Tibial nerve (tissue), 4 donors: ENCODE data around the gene CYP2A7. TPM values are rescaled to one million over a fixed set of nuclear protein-coding genes. Genes with fewer than 3 reads are reported as not detected.
"Not testable (repeated sequence)": the region's sequence is repeated elsewhere in the genome, so short reads cannot be mapped to it uniquely, and the experiment has no call there.

ENCODE experiments used
- DNase-seq, 2 donors: peaks; one replicate each; pipeline ENCODE4 v3.0.0-alpha.2; 2019; ENCODE audit warnings: low spot score in 2 of 2
- H3K27ac ChIP-seq, 4 donors: fragments of 200-600 bp; sonication (generic) in 3 of 4; one replicate each; pipeline ENCODE4 v1.5.1; 2017 to 2019; ENCODE audit warnings: mild to moderate bottlenecking in 1 of 4
- H3K27me3 ChIP-seq, 2 donors: fragments of 200-600 bp; sonication (generic) in 1 of 2; one replicate each; pipeline versions ENCODE4 v1.5.1 to v1.6.0; 2017 to 2019
- H3K36me3 ChIP-seq, 3 donors: fragments of 200-600 bp; sonication (generic); one replicate each; pipeline ENCODE4 v1.5.1; 2018 to 2019
- H3K4me1 ChIP-seq, 4 donors: fragments of 200-600 bp; sonication (generic) in 3 of 4; one replicate each; pipeline ENCODE4 v1.5.1; 2017 to 2019
- H3K4me3 ChIP-seq, 4 donors: fragments of 200-600 bp; sonication (generic) in 3 of 4; one replicate each; pipeline ENCODE4 v1.5.1; 2017 to 2019; ENCODE audit warnings: mild to moderate bottlenecking in 1 of 4, moderate library complexity in 1 of 4
- H3K9me3 ChIP-seq, 4 donors: fragments of 200-600 bp; sonication (generic) in 3 of 4; one replicate each; pipeline ENCODE4 v1.5.1; 2017 to 2019
- CTCF ChIP-seq, 5 experiments: fragments of 200-600 bp in 3 of 5; fragments of 450-650 bp in 2 of 5; sonication (generic) in 3 of 5; IDR thresholded peaks; one replicate each; pipeline ENCODE4 v1.5.1; 2016 to 2019; ENCODE audit warnings: antibody characterized with exemption in 5 of 5, mild to moderate bottlenecking in 3 of 5, moderate library complexity in 2 of 5
- EP300 ChIP-seq, 2 donors: sonication (generic); formaldehyde crosslinking; IDR thresholded peaks; one replicate each; pipeline ENCODE4 v1.6.1; 2017; ENCODE audit warnings: antibody characterized with exemption in 2 of 2, mild to moderate bottlenecking in 1 of 2
- POLR2A ChIP-seq, 2 donors: fragments of 450-650 bp; IDR thresholded peaks; one replicate each; pipeline ENCODE4 v1.6.1; 2017; ENCODE audit warnings: antibody characterized with exemption in 2 of 2, mild to moderate bottlenecking in 2 of 2, moderate library complexity in 2 of 2
- WGBS, 2 donors: methylation state at CpG; one replicate each; pipeline ENCODE4 v1.1.5; 2018; 5-methylcytosine and 5-hydroxymethylcytosine counted together
- total RNA-seq, 4 donors: library from RNA; depleted of rRNA; stranded (reverse); fragments of >200 nt; gene quantifications; one replicate each; pipeline ENCODE4 v1.1.0, GENCODE V29; 2016

Gene CYP2A7
- total RNA-seq, 4 donors from 2014 or later: not detected

- no peak for DNase-seq
- WGBS, 2 donors: 84 to 87% methylated on average over 6 of the region's 6 CpGs
- Histone ChIP-seq H3K4me3 (no peak overlapping the region), H3K36me3 (no peaks in the 10 kb centered on the region), H3K9me3 (no peaks in the 10 kb centered on the region), H3K4me1 (peaks cover 0 to 3% (median 0%) of the 10 kb centered on the region in 4 donors), H3K27ac (no peak overlapping the region), H3K27me3 (no peaks in the 10 kb centered on the region)
- TF ChIP-seq POLR2A (IDR thresholded peaks at IDR 0.05) (no peak), EP300 (IDR thresholded peaks at IDR 0.05) (no peak), CTCF (IDR thresholded peaks at IDR 0.05) (no peak)
Observed at GRCh38 chr19:40836754-40837429, 45.1 kb downstream of the CYP2A7 start.

- not testable (repeated sequence) for H3K4me1 ChIP-seq, H3K9me3 ChIP-seq, H3K4me3 ChIP-seq, DNase-seq, H3K27me3 ChIP-seq, H3K27ac ChIP-seq, H3K36me3 ChIP-seq
- WGBS, 2 donors: 32 to 33% methylated on average over 7 of the region's 7 CpGs
Observed at GRCh38 chr19:40833728-40834533, 48.1 kb downstream of the CYP2A7 start.

GRCh38 chr19:40832431-40832790 lies 49.6 kb downstream of the CYP2A7 start:
- peak overlapping the region in 1 of 4 donors; percentile 20 for H3K27ac ChIP-seq

GRCh38 chr19:40831502-40832430 lies 50.3 kb downstream of the CYP2A7 start:
- peak in 1 of 2 donors; percentile 79 for TF ChIP-seq EP300 (IDR thresholded peaks at IDR 0.05)
- no peak for TF ChIP-seq CTCF (IDR thresholded peaks at IDR 0.05)
- TF ChIP-seq POLR2A (IDR thresholded peaks at IDR 0.05): no peak
- Histone ChIP-seq H3K4me1 (peaks cover 0 to 3% (median 0%) of the 10 kb centered on the region in 4 donors), H3K4me3 (no peak overlapping the region), H3K27me3 (no peaks in the 10 kb centered on the region), H3K27ac (peak overlapping the region in 2 of 4 donors; percentile 43 to 57), H3K36me3 (peaks cover 0 to 27% (median 0%) of the 10 kb centered on the region in 3 donors), H3K9me3 (no peaks in the 10 kb centered on the region)
- 55 to 63% methylated on average over 7 of the region's 7 CpGs for WGBS, 2 donors
- DNase-seq: peak in 1 of 2 donors; percentile 52

More at GRCh38 chr19:40832431-40832790, 49.6 kb downstream of the CYP2A7 start:
- WGBS, 2 donors: 64 to 75% methylated on average over 4 of the region's 4 CpGs
- H3K27me3 ChIP-seq, H3K9me3 ChIP-seq, DNase-seq, H3K4me1 ChIP-seq, H3K4me3 ChIP-seq: not testable (repeated sequence)
- H3K36me3 ChIP-seq: peaks cover 0 to 20% (median 0%) of the 10 kb centered on the region in 3 donors

GRCh38 chr19:40830741-40831140 lies 51.3 kb downstream of the CYP2A7 start:
- H3K27me3 ChIP-seq, H3K4me3 ChIP-seq, H3K27ac ChIP-seq, H3K9me3 ChIP-seq, DNase-seq, H3K4me1 ChIP-seq: not testable (repeated sequence)
- H3K36me3 ChIP-seq: peaks cover 0 to 28% (median 0%) of the 10 kb centered on the region in 3 donors
- 92 to 96% methylated on average over 16 of the region's 16 CpGs for WGBS, 2 donors

GRCh38 chr19:40829205-40829604 lies 52.8 kb downstream of the CYP2A7 start:
- H3K27me3 ChIP-seq: no peaks in the 10 kb centered on the region
- DNase-seq: no peak
- H3K36me3 ChIP-seq: peaks cover 0 to 28% (median 0%) of the 10 kb centered on the region in 3 donors
- H3K9me3 ChIP-seq: no peaks in the 10 kb centered on the region
- no peak overlapping the region for H3K27ac ChIP-seq
- H3K4me1 ChIP-seq: peaks cover 0 to 3% (median 0%) of the 10 kb centered on the region in 4 donors
- no peak for TF ChIP-seq POLR2A (IDR thresholded peaks at IDR 0.05)
- TF ChIP-seq EP300 (IDR thresholded peaks at IDR 0.05): no peak
- no peak for TF ChIP-seq CTCF (IDR thresholded peaks at IDR 0.05)
- H3K4me3 ChIP-seq: no peak overlapping the region
